ENCODE measurements around the gene USP14.

The USP14 gene

DNA sequence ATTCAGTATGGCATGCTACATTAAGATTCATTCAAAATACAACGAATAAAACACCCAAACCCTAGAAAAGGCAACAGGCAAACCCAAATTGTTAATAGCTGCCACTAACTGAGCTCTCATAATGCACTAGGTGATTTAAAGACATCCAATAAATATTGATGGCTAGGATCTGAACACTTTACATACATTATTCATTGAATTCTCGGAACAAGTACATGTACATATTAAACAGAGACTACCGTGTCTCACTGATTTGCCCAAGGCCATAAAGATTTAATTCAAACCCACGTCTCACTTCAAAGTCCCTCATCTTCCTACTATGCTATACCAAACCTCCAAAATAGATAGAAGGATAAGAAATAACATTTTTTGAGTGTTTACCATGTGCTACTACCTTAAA is 67.4 kb downstream of the USP14 start:
- in situ Hi-C loops (cut with MboI; ENCODE audit: low sequenced_read_pairs) = no loop called here

DNA sequence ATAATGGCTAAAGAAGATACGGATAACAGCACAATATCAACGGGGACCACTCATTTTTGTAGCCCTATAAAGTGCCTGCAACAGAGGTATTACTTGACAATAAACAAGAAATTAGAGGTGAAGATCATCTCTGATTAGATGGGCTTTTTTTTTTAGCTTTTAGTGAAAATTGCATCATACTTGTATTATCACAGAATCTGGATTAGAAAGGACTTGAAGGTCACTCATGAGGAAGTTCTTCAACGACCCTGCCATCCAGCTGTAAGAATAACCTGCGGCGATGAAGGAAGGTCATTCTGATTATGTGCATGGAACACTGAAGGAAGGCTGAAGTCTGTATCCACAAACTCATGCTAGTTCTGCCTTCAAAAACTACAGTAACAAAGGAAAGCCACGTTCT is 69.0 kb downstream of the USP14 start:
- in situ Hi-C loops (cut with MboI; ENCODE audit: low sequenced_read_pairs) = no loop called here

DNA sequence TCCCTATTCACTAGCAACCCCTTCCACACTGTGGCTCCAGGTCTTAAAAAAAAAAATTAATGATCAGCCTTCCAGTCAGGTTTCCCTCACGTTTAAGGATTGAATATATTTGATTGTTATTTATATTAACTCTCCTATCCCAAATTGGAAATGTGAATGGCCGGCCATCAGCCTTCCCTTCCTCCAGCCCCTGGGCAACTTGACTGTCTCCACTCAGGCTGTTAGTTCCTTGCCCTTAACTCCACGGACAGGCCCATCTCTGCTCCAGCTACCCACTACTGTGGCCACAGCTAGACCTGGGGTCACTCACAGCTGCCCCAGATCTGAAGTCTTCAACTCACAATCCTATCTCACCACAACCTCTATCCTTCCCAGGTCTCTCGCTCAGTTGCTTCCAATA is 69.5 kb downstream of the USP14 start:
- in situ Hi-C loops (cut with MboI; ENCODE audit: low sequenced_read_pairs) = no loop called here

DNA sequence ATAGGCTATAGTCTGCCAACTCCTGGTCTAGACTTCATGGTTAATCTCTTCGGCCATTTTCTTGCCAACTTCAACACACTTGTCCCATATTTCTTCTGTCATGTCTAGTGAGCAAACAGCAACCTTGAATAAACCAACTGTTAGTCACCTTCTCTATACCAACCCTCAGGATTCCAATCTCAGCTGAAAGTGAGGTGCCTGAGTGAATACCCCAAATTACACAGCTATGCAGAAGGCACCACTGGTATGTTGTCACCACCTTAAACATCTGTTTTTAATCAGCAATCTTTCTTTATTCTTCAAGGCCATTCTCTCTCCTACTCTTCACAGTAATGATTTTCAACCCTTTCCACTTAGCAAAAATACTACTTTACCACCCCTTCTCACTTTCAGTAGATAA is 70.2 kb downstream of the USP14 start:
- in situ Hi-C loops (cut with MboI; ENCODE audit: low sequenced_read_pairs) = no loop called here

DNA sequence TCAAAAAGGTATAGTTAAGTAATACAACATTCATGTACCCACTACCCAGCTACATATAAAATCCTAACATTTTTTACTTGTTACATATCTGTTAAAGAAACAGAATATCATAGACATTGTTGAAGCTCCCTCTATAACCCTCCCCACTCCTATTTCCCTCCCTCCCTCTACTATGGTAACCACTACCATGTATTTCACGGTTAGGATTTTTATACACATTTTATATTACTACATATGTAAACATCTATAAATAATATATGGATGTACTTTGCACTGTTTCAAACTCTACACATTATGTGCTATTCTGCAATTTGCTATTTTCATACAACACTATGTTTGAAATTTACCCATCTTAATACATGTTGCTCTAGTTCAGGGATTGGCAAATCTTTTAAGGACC is 73.2 kb downstream of the USP14 start:
- in situ Hi-C loops (cut with MboI; ENCODE audit: low sequenced_read_pairs) = no loop called here

DNA sequence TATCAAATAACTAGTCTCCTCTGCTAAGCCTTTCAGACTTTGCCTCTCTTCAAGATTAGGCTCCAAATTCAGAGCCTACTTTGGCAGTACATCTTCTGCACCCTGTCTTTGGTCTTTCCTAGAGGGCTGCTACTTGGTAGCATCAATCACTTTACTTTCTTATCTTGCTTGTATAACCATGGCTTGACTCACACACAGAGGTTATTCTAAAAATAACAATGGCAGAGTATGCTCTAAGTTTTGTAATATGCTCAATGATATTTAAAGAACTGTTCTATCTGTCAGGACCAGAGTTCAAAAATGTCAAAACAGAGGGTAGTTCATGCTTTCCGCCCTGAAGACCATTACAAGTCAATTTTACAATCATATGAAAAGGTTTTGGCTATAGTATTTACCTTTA is 81.8 kb downstream of the USP14 start:
- in situ Hi-C loops (cut with MboI; ENCODE audit: low sequenced_read_pairs) = no loop called here

DNA sequence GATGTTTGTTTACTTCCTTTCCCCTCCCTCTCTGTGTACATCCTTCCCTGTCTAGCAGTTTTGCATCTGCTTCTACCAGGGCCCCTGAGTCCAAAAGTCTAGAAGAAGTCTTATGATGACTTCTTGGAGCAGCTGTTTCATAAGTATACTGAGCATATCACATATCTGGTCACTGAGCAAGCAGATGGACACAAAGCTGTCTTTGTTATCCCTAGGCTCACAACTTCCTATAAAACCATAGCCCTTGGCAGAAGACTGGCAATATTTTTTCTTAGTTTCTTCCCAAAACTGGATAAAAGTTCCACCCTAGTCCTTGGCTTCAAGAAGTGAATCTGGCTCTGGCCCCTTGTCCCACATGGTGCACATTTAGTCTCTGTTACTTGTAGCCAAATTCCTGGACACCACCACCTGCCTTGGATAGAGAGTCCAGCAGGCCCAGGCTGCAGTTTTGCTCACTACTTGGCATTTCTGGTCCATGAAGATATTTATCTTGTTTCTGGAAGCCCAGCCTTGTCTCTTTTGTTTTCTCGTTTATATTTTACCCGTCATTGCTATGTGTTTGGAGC is 87.0 kb downstream of the USP14 start:
- in situ Hi-C loops (cut with MboI; ENCODE audit: low sequenced_read_pairs) = no loop called here

DNA sequence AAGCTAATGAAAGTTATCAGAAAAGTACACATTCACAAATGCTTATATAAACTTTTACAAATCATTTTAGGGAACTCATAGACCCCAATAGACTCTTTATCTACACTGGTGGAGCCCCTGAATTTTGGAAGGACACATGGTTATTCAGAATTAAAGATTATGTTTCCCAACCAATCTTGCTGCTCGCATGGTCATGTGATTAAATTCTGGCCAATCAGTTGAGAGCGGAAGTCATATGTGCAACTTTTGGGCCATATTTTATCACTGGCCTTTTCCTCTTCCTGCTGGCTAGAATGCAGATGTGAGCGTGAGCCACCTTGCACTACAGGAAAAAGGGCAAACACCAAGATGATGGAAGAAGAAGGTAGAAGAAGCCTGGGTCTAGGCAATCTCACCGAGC is 89.7 kb downstream of the USP14 start:
- in situ Hi-C loops (cut with MboI; ENCODE audit: low sequenced_read_pairs) = no loop called here

DNA sequence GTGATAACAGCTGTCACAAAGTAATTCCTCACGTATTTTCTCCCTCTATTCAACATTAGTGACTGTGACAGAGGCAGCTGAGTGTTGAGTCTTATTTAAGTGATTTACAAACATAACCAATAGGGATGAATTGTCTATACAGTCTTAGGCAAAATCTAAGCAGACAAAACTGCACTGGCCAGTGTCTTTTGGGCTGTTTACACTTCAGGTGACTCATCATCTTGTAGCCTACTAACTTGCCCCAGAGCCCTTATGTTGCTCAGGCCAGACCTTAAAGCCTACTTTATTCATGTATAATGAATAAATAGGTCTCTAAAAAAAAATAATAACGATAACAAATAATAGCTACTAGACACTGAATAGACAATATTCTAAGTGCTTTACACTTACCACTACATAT is 92.3 kb downstream of the USP14 start:
- in situ Hi-C loops (cut with MboI; ENCODE audit: low sequenced_read_pairs) = no loop called here

DNA sequence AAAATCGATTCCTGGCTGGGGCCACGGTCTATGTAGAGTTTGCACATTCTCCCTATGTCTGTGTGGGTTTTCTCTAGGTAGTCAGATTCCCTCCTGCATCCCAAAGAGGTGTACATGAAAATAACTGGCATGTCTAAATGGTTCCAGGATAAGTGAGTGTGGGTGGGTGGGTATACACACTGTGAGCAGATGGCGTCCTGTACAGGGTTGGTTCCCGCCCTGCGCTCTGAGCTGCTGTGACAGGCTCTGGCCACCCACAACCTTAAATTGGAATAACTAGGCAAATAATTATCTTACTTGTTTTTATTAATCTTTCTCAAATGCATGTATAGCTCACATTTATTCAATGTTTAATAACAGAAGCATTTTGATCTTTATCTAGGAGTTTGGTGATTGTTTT is 93.2 kb downstream of the USP14 start:
- in situ Hi-C loops (cut with MboI; ENCODE audit: low sequenced_read_pairs) = no loop called here

DNA sequence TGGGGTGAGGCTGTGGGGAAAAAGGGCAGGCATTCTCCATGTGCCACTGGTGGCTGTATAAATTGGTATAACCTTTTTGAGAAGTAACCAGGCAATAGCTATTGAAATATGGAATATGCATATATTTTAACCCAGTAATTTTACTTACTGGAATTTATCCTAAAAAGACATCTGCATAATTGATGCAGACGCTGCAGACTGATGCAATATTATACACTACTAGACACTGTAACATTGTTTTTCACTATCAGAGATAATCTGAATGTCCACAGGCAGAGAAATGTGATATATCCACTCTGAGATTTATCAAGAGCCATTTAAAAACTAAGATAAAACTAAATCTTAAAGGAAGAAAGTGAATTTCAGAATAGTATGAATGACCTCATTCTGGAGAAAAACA is 94.8 kb downstream of the USP14 start:
- in situ Hi-C loops (cut with MboI; ENCODE audit: low sequenced_read_pairs) = no loop called here

DNA sequence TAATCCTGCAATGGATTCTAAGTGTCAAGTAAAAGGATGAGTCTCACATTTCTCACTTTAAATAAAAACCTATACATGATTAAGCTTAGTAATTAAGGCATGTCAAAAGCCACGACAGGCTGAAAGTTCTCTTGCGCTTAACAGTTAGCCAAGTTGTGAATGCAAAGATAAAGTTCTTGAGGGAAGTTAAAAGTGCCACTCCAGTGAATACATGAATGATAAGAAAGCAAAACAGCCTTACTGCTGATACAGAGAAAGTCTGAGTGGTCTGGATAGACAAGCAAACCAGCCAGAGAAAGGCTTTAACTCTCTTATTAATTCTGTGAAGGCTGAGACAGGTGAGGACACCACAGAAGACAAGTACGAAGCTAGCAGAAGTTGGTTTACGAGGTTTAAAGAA is 96.8 kb downstream of the USP14 start:
- in situ Hi-C loops (cut with MboI; ENCODE audit: low sequenced_read_pairs) = no loop called here

DNA sequence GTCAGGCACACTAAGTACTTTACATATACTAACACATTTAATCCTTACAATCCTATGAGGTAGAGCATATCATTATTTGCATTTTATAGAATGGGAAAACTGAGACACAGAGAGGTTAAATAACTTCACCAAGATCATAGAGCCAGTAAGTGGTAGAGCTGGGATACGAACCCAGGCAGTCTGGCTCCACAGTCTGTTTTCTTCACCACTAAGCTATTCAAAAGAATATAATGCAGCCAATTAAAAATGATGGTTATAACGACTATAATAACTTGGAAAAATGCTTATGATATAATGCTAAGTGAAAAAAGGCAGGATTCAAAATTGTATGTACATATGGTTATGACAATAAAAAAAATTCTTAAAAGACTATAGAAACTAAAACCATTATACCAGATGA is 102.2 kb downstream of the USP14 start:
- in situ Hi-C loops (cut with MboI; ENCODE audit: low sequenced_read_pairs) = no loop called here

DNA sequence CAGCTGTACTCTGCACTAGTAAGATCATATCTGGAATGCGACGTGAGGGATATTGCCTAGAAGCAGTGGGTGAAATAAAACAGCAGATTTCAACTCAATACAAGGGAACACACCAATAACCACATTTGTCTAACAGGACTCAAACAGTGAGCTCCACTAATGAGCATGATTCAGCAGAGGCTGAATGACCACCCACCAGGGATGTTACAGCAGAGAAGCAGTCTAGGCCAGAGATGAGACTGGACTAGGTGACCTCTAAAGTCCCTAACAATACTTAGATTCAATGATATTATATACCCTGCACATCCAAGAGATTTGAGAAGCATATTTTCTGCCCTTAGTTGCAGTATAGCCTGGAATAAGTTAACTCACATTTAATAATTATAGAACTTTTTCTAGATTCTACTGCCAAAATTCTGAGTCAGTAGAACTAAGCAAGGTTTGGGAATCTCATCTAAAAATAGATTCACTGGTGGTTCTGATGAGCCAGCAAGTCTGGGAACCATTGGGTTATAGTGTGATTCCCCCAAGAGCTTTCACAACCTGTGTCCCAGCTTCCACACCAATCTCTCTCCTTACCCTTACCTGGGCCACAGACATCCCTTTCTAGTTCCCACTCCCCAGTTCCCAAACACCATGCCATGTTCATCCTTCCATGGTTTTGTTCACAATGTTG is 103.2 kb downstream of the USP14 start:
- in situ Hi-C loops (cut with MboI; ENCODE audit: low sequenced_read_pairs) = no loop called here

Measured in hTERT RPE-1 (cell line).